HUES6 (cell line): ENCODE data around the gene KANK2.

Experiments used
- H3K27ac ChIP-seq: 2 replicates; pipeline ENCODE4 v1.7.0; 2013; ENCODE audit warnings: low read depth, mild to moderate bottlenecking, low read length, inconsistent platforms
- H3K27me3 ChIP-seq: 2 replicates; pipeline ENCODE4 v1.6.1; 2013; ENCODE audit warnings: low read length; ENCODE audit not compliant: control insufficient read depth, insufficient read depth
- H3K36me3 ChIP-seq: 2 replicates; pipeline ENCODE4 v1.6.1; 2013; ENCODE audit warnings: low read length; ENCODE audit not compliant: control insufficient read depth, insufficient read depth
- H3K4me1 ChIP-seq: 2 replicates; pipeline ENCODE4 v1.6.1; 2013; ENCODE audit warnings: low read length; ENCODE audit not compliant: control insufficient read depth, insufficient read depth
- H3K4me3 ChIP-seq: 2 replicates; pipeline ENCODE4 v1.5.1; 2013; ENCODE audit warnings: low read depth, low read length
- H3K9ac ChIP-seq: one replicate; pipeline ENCODE4 v1.6.1; 2013; ENCODE audit warnings: mild to moderate bottlenecking, low read length
- H3K9me3 ChIP-seq: 2 replicates; pipeline ENCODE4 v1.6.1; 2013; ENCODE audit warnings: low read depth, low read length; ENCODE audit not compliant: control insufficient read depth, insufficient read depth

The KANK2 gene

DNA sequence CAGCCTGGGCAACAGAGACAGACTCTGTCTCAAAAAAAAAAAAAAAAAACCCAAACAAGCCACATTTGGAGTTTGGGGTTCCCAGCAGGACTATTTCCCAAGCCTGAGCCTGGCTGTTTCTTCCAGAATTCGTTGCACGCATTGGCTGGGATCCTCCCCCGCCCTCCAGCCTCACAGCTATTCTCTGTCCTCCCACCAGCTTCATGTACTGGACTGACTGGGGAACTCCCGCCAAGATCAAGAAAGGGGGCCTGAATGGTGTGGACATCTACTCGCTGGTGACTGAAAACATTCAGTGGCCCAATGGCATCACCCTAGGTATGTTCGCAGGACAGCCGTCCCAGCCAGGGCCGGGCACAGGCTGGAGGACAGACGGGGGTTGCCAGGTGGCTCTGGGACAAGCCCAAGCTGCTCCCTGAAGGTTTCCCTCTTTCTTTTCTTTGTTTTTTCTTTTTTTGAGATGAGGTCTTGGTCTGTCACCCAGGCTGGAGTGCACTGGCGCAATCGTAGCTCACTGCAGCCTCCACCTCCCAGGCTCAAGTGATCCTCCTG, 81.4 kb downstream of the KANK2 start:
- Histone ChIP-seq H3K36me3 (peaks cover 96% of the 10 kb centered on the region), H3K9ac (no peak overlapping the region), H3K27me3 (no peaks in the 10 kb centered on the region)

DNA sequence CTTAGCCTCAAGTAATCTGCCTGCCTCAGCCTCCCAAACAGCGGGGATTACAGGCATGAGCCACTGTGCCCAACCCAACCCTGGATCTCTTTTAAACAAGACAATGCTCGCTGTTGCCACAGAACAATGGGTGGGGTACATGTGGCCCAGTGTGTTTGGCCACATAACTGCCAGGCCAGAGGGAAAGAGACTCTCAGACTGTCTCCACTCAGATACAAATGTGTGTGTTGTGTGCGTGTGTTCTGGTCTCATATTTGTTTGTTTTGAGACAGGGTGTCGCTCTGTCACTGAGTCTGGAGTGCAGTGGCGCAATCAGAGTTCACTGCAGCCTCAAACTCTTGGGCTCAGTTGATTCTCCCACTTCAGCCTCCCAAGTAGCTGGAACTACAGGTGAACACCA, 82.3 kb downstream of the KANK2 start:
- H3K27ac ChIP-seq = no peak overlapping the region
- H3K4me1 ChIP-seq = no peaks in the 10 kb centered on the region
- H3K36me3 ChIP-seq = peaks cover 96% of the 10 kb centered on the region
- H3K4me3 ChIP-seq = no peak overlapping the region
- no peaks in the 10 kb centered on the region for H3K27me3 ChIP-seq
- H3K9me3 ChIP-seq = no peaks in the 10 kb centered on the region
- no peak overlapping the region for H3K9ac ChIP-seq

More for the DNA sequence above, 81.4 kb downstream of the KANK2 start:
- Histone ChIP-seq H3K4me3 (no peak overlapping the region), H3K9me3 (no peaks in the 10 kb centered on the region), H3K27ac (no peak overlapping the region; the same call in 1 of the 2 replicates), H3K4me1 (no peaks in the 10 kb centered on the region)
